H7 (cell line): ENCODE measurements around the gene ABLIM2. TPM values are rescaled to one million over a fixed set of nuclear protein-coding genes. Genes with fewer than 3 reads are reported as not detected.
"Not testable (repeated sequence)": the region's sequence is repeated elsewhere in the genome, so short reads cannot be mapped to it uniquely, and the experiment has no call there.

Experiments
- DNase-seq: peaks from one replicate; pipeline ENCODE4 v3.0.0; 2012
- H3K27me3 ChIP-seq: 2 replicates; pipeline ENCODE4 v1.6.0; 2011; ENCODE audit warnings: mild to moderate bottlenecking, low read length; ENCODE audit not compliant: control insufficient read depth, insufficient read depth
- H3K36me3 ChIP-seq: replicated peaks from 2 replicates; pipeline ENCODE4 v1.5.1; 2011; ENCODE audit warnings: low read length; ENCODE audit not compliant: control insufficient read depth, insufficient read depth
- H3K4me3 ChIP-seq: 2 replicates; pipeline ENCODE4 v1.5.1; 2011; ENCODE audit warnings: low read depth, mild to moderate bottlenecking, control low read depth, low read length, moderate library complexity; ENCODE audit not compliant: insufficient read depth
- total RNA-seq: library from RNA; depleted of rRNA; stranded (reverse); fragments of >200 nt; shearing (Covaris generic); gene quantifications from 2 replicates; pipeline ENCODE4 v1.2.3, GENCODE V29; 2014

Gene ABLIM2
- total RNA-seq, 1 experiment from 2014 or later, result 1.9 TPM

GRCh38 chr4:8149664-8150063 is 8.9 kb downstream of the ABLIM2 start:
- no peak overlapping the region for H3K4me3 ChIP-seq
- no peaks in the 10 kb centered on the region for H3K27me3 ChIP-seq
- DNase-seq, result no peak
- no peaks in the 10 kb centered on the region for H3K36me3 ChIP-seq

DNA sequence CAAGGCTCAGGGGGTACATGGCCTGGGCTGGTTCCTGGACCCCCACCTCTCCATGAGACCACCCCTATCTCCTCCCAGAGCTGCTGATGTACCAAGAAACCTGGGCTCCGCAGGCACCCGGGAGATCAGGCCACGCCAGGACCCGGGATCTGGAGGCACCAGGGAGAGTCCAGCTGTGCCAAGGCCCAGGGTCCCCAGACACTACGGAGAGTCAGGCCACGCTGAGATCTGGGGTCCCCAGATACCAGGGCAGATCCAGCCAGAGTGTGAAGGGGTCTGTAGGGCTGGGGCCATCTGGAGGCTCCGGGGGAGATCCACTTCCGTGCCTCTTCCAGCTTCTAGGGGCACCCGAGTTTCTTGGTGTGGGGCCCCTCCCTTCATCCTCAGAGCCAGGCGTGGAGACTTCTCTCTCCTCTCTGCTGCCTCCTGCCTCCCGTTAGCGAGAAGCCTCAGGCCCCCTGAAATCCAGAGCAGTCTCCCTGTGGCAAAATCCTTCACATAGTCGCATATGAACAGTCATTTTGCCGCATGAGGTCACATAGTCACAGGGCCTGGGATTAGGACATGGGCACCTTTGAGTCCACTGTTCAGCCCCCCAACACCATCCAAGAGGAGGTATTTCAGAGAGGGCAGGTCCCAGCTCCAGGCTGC is 9.7 kb downstream of the ABLIM2 start:
- peak; percentile 69 for DNase-seq
- no peaks in the 10 kb centered on the region; the same call in 1 of the 2 replicates for H3K27me3 ChIP-seq
- no peak overlapping the region for H3K4me3 ChIP-seq
- H3K36me3 ChIP-seq, result no peaks in the 10 kb centered on the region

DNA sequence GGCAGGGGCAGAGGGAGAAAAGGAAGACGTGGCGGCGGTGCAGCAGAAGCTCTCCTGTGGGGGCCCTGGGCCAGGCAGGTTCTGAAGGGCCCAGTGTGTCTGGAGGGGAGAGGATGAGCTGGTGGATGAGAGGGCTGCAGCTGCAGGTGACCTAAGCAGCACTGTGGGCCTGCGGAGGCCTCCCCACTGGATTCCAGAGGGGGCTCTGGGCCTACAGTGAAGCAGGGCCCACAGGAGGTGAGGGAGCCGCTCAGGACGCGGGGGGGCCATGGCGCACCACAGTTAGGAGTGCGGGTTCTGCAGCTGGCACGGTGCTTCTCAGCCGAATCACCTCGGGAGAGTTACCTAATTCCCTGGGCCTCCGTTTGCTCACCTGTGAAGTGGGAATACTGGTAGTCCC is 10.5 kb downstream of the ABLIM2 start:
- peak; percentile 57 for DNase-seq

DNA sequence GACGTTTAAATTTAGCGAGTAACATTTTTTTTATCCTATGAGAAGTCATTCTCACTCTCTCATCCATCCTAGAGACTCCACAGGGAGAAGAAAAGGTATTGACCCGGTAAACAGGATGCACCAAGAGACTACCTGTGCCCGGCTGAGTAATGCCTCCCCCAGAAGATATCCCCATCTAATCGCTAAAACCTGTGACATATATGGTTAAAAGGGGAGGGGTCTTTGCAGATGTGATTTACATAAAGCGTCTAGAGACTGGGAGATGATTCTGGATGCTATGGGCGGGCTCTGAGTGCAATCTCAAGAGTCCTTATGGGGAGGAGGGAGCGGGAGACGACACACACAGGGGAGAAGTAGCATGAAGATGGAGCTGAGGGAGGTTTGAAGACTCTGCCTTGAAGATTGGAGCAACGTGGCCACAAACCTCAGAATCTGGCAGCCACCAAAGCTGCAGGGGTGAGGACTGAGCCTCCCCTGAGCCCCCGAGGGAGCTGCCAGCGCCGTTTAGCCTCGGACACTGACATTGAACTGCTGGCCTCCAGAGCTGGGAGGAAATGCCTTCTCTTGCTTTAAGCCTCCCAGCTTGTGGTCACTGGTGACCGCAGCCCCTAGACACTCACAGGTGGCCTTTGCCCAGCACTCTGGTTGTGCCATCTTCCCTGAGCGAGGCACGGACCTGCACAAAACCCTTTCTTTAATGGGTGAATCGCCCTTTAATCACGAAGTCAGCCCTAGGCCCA is 11.2 kb downstream of the ABLIM2 start:
- peak; percentile 79 for DNase-seq
- no peaks in the 10 kb centered on the region; the same call in 1 of the 2 replicates for H3K27me3 ChIP-seq
- H3K36me3 ChIP-seq, result no peaks in the 10 kb centered on the region
- H3K4me3 ChIP-seq, result no peak overlapping the region

More for the DNA sequence above, 10.5 kb downstream of the ABLIM2 start:
- no peaks in the 10 kb centered on the region; the same call in 1 of the 2 replicates for H3K27me3 ChIP-seq
- H3K4me3 ChIP-seq, result no peak overlapping the region
- H3K36me3 ChIP-seq, result no peaks in the 10 kb centered on the region

DNA sequence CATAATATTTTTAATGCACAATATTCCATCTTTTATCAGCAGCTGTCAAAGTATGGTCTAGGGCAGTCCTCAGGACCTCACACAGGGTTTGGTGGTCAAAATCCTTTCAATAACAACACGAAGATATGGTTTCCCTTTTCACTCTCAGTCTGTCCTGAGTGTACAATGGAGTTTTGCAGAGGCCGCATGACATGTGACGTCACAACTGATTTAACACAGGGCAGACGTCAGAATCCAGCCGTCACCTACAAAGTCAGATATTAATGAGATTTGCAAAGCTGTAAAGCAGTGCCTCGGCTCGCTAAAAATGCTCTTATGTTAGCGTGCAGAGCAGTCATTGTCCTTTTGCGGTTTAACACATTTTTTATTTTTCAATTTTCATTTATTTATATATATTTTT is 12.5 kb downstream of the ABLIM2 start:
- Histone ChIP-seq H3K36me3 (no peaks in the 10 kb centered on the region), H3K4me3 (no peak overlapping the region), H3K27me3 (no peaks in the 10 kb centered on the region; the same call in 1 of the 2 replicates)
- no peak for DNase-seq

DNA sequence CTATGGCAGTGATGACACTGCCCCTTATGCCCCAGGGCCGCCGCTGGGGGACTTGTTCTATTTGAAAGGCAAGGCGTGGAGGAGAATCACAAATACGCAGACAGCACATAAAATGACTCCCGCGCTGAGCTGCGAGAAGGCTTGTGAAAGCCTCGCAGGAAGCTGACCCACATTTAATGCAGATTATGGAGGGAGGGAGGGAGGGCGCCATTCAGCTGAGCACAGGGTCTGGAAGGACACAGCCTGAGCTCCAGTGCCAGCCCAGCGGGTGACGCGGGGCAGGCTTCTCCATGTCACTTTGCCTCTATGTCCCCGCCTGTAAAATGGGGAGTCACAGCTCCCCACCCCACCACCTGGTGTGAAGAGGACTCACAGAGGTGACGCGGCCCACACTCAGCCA is 14.3 kb downstream of the ABLIM2 start:
- H3K4me3 ChIP-seq, result no peak overlapping the region
- H3K27me3 ChIP-seq, result no peaks in the 10 kb centered on the region; the same call in 1 of the 2 replicates
- H3K36me3 ChIP-seq, result no peaks in the 10 kb centered on the region
- DNase-seq, result peak; percentile 81

DNA sequence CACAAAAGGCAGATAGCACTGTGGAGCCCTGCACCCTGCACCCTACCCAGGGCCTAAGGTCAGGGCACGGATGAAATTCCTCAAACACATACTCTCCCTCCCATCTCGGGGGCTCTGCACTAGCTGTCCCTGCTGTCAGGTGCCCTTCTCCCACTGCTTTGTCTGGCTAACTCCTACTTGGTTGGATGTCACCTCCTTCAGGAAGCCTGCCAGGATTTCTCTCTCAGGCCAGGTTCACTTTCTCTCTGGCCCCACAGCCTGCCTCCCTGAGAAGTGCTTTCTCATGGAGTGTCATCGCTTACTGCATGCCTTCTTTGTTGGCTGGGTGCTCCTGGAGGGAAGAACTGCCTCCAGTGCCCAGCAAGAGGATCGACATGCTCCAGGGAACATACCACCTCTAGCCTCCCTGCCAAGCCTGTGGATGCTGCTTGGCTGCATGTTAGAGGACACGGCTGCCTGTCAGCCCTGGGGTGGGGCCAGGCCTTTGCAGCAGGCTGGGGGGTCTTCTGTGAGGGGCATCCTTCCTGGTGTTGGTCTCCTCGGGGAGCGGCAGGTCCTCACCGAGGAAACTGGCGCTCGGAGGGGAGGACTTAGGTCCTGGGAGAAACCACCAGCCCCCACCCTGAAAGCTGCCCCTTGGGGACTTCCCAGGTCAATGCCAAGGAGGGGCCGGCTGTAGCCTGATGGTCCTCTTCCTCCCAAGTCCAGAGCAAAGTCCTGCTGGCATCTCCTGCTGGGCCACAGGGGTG is 15.0 kb downstream of the ABLIM2 start:
- H3K27me3 ChIP-seq, result no peaks in the 10 kb centered on the region; the same call in 1 of the 2 replicates
- peak; percentile 64 for DNase-seq
- no peak overlapping the region for H3K4me3 ChIP-seq
- H3K36me3 ChIP-seq, result no peaks in the 10 kb centered on the region

DNA sequence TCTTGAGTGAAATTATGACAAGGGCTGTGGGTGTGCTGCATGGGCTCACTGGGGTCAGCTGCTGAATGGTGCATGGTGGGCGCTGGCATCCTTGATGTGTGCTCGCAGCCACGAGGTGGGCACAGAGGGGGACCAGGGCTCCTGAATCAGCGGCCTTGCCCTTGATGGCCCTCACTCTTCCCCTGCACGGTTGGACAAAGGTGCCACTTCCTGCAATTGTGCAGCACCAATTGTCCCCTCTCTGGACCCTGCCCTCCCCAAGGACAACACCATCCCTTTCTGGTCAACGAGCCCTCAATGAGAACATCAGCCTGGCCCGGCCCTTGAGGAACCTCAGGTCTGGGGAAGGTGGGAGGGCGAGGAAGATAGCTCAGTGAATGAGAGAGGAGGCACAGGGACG is 16.1 kb downstream of the ABLIM2 start:
- Histone ChIP-seq H3K4me3 (no peak overlapping the region), H3K27me3 (no peaks in the 10 kb centered on the region; the same call in none of the 2 replicates), H3K36me3 (no peaks in the 10 kb centered on the region)
- no peak for DNase-seq

DNA sequence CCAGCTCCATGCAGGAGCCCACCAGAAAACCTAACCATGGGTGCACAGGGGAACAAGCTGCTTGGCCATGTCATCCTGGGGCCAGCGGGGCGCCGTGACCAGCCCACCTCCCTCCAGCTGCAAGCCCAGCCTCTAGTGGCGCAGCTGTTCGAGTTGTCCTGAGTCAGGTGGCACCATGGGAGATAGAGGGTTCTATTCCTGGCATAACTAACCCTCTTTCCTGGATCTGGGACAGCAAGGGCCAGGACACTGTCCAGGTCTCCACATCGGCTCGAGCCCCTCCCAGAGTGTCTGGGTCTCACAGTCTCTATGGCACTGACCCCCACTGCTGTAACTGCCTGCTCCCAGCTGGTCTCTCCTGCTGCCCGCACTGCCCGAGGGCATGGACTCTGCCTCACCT is 16.7 kb downstream of the ABLIM2 start:
- Histone ChIP-seq H3K36me3 (no peaks in the 10 kb centered on the region), H3K4me3 (no peak overlapping the region), H3K27me3 (no peaks in the 10 kb centered on the region; the same call in none of the 2 replicates)
- no peak for DNase-seq

- peak; percentile 56 for DNase-seq
- Histone ChIP-seq H3K4me3 (no peak overlapping the region), H3K36me3 (no peaks in the 10 kb centered on the region), H3K27me3 (no peaks in the 10 kb centered on the region; the same call in none of the 2 replicates)
These were observed 17.7 kb downstream of the ABLIM2 start for GRCh38 chr4:8140915-8141314.

GRCh38 chr4:8139726-8140125 is 18.9 kb downstream of the ABLIM2 start:
- not testable (repeated sequence) for H3K36me3 ChIP-seq, H3K4me3 ChIP-seq, DNase-seq, H3K27me3 ChIP-seq

DNA sequence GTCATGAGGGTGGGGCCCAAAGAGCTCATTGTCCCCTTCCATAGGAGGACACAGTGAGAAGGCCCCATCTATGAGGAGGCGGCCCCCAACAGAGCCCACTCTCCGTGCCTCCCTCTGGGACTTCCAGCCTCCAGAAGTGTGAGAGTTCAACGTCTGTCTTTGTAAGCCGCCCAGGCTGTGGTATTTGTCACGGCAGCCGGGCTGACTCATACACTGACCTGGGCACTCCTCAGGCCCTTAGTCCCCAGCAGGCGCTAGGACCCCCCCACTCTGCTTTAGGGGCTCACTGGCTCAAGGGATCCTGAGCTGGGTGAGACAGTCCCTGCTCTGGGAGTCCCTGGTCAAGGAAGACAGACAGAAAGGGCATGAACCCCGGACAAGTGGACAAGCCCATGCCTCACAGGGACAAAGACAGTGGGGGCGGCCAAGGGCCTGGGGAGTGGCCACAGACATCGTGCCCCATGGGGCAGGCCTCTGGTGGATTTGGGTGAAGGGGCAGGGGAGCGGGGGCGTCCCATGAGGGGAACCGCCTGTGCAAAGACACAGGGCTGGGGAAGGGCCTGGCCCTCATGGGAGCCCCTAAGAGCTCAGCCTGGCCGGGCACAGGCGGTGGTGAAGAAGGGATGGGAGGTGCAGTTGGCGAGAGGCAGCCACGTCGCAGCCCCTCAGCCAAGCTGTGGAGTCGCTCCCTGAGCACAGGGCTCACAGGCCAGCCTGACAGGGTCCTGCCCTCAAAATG is 21.5 kb downstream of the ABLIM2 start:
- H3K36me3 ChIP-seq, result no peaks in the 10 kb centered on the region
- H3K27me3 ChIP-seq, result no peaks in the 10 kb centered on the region; the same call in 1 of the 2 replicates
- DNase-seq, result no peak
- H3K4me3 ChIP-seq, result no peak overlapping the region

- H3K27me3 ChIP-seq, result no peaks in the 10 kb centered on the region; the same call in 1 of the 2 replicates
- DNase-seq, result no peak
These were observed 22.1 kb downstream of the ABLIM2 start for GRCh38 chr4:8136529-8136928.

GRCh38 chr4:8135666-8136065 is 22.9 kb downstream of the ABLIM2 start:
- Histone ChIP-seq H3K27me3 (no peaks in the 10 kb centered on the region; the same call in 1 of the 2 replicates), H3K36me3 (no peaks in the 10 kb centered on the region), H3K4me3 (no peak overlapping the region)
- DNase-seq, result no peak

More at GRCh38 chr4:8136529-8136928, 22.1 kb downstream of the ABLIM2 start:
- Histone ChIP-seq H3K36me3 (no peaks in the 10 kb centered on the region), H3K4me3 (no peak overlapping the region)
